CD4-positive, alpha-beta T cell treated with Interleukin-10 for 1 hour (primary cell): Measurements from ENCODE around the gene C12orf76.
"Not testable (repeated sequence)": the region's sequence is repeated elsewhere in the genome, so short reads cannot be mapped to it uniquely, and the experiment has no call there.

Source experiments
- DNase-seq: peaks from one replicate; pipeline ENCODE4 v3.0.0-alpha.2; 2020

The C12orf76 gene

DNA sequence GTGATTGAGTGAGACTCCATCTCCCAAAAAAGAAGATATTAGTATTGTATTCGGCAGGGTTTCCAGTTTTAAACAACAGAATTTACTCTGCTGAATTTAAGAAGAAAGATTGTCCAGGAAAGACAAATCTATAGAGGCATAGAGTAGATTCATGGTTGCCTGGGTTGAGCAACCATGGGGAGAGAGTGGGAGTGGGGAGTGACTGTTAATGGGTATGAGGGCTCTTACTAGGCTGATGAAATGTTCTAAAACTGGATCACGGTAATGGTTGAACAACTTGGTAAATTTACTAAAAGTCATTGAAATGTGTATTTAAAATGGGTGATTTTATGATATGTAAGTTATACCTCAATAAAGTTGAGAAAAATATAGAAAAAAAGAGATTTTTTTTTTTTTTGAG is 13.9 kb upstream of the C12orf76 start:
- no peak for DNase-seq

DNA sequence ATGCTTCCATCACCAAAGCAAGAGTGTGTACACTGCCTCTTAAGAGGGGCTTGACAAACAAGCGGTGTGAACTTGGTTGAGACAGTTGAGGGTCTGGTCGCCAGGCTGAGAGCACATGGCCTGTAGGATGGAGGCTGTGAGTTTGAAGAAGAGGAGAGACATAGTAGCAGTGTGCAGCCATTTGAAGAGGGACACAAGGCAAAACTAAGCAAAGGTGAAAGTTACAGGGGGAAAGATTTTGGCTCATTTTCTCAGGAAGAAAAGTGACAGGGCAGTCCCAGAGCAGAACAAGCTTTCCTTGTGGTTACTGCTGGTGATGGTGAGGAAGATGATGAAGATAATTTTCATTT is 11.3 kb upstream of the C12orf76 start:
- no peak for DNase-seq

DNA sequence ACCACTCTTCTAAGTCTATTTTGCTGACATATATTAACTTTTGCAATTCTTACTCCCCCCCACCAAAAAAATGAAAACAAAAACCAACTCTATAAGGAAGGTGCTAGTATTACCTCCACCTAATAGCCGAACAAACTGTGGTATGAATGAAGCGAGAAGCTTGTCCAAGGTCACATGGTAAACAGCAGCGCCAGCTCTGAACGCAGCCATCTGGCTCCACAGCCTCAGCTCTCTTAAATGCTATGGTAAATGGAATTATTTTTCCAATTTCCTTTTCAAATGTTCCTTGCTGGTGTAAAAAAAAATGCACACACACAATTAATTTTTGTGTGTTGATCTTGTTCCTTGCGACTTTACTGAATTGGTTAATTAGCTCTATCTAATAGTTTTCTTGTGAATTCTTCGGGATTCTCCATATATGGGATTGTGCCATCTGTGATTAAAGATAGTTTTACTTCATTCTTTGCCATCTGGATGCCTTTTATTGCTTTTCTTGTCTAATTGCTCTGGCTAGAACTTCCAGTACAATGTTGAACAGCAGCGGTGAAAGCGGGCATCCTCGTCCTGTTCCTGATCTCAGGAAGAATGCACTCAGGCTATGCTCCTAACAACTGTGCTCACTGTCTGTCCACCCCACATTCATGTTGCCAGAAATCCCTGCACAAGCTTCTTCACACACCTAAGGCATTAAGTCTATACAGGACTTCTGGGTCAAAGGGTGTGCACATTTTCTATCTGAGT is 10.7 kb upstream of the C12orf76 start:
- no peak for DNase-seq

DNA sequence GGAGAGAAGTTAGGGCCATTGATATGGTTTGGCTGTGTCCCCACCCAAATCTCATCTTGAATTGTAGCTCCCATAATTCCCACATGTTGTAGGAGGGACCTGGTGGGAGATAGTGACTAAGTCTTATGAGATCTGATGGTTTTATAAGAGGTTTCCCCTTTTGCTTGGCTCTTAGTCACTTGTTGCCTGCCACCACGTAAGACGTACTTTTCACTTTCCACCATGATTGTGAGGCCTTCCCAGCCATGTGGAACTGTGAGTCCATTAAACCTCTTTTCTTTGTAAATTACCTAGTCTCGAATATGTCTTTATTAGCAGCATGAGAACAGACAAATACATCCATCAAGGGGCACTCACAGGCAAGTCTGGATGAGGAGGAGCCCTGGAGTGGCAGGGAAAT is 8.3 kb upstream of the C12orf76 start:
- not testable (repeated sequence) for DNase-seq

- not testable (repeated sequence) for DNase-seq
These were observed 7.3 kb upstream of the C12orf76 start for GRCh38 chr12:110055375-110056352.

DNA sequence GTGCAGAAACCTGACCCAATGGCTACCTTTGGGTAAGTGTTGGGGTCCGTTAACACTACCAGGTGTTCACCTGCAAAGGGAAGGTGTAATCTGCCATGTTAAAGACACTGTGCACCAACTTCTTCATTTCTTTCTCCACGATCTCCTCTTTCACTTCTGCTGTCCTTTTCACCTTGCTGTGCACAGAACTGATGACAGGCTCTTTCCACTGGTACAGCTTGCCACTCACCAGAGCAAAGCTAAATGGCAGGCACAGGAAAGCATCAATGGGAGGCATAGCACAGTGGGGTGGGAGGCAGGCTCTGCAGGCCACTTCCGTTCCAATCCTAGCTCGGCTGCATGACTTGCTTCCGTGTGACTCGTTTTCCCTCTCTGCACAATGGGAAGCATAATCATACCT is 2.6 kb upstream of the C12orf76 start:
- DNase-seq, result no peak

DNA sequence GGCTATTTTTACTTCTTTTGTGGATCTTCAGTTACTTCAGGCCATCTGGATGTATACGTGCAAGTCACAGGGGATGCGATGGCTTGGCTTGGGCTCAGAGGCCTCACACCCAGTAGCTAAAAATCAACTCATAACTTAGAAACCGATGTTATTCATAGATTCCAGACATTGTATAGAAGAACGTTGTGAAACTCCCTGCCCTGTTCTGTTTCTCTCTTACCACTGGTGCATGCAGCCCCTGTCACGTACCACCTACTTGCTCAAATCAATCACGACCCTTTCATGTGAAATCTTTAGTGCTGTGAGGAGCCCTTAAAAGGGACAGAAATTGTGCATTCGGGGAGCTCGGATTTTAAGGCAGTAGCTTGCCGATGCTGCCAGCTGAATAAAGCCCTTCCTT is 1.3 kb upstream of the C12orf76 start:
- DNase-seq, result not testable (repeated sequence)

DNA sequence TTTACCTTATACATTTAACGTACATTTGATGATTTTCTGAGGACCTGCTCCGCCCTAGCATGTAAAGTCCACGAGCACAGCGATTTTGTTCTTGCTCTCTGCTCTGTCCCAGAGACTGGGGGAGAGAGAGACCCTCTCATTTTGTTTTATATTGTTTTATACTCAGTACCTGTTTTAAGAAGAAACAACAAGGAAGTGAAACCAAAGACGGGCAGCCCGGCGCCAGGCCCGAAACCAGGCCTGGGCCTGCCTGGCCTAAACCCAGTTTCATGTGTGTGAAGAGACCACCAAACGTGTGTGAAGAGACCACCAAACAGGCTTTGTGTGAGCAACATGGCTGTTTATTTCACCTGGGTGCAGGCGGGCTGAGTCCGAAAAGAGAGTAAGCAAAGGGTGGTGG is 712 bp upstream of the C12orf76 start:
- not testable (repeated sequence) for DNase-seq

GRCh38 chr12:110047297-110047940 is 903 bp downstream of the C12orf76 start:
- DNase-seq, result no peak

GRCh38 chr12:110046451-110047187 is 1.7 kb downstream of the C12orf76 start:
- DNase-seq, result no peak

- DNase-seq, result no peak
These were observed 6.1 kb downstream of the C12orf76 start for GRCh38 chr12:110042264-110042663.

- peak; percentile 50 for DNase-seq
These were observed 9.1 kb downstream of the C12orf76 start for GRCh38 chr12:110039085-110039807.

- no peak for DNase-seq
These were observed 9.6 kb downstream of the C12orf76 start for GRCh38 chr12:110038741-110039084.

DNA sequence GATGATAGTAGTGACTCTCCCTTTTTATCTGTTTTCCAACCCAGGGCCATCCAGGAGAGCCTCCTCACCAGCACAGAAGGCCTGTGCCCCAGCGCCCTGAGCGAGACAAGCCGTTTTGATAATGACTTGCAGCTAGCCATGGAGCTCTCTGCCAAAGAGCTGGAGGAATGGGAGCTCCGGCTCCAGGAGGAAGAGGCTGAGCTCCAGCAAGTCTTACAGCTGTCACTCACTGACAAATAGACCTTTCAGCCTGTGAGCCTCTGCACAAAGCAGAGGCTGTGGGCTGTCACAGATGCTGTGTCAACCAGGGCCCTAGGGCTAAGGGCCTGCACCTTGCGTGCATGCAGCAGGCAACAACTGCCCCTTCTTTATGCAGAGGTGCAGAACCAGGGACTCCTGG is 11.0 kb downstream of the C12orf76 start:
- DNase-seq, result no peak

DNA sequence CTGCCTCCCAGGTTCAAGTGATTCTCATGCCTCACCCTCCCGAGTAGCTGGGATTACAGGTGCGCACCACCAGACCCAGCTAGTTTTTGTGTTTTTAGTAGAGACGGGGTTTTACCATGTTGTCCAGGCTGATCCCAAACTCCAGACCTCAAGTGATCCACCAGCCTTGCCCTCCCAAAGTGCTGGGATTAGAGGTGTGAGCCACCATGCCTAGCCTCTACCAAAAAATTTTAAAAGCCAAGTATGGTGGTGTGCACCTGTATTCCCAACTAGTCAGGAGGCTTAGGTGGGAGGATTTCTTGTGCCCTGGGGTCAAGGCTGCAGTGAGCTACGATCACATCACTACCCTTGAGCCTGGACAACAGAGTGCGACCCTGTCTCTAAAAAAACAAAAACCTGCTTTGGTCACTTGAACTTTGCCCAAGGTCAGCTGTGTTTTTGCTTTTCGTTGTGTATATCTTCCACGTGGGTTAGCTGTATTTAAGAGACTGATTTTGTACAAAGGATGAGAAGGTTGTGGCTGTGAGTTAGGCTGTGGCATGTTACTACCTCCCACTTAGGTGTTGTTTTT is 12.7 kb downstream of the C12orf76 start:
- no peak for DNase-seq

- no peak for DNase-seq
These were observed 14.4 kb downstream of the C12orf76 start for GRCh38 chr12:110033888-110034287.

DNA sequence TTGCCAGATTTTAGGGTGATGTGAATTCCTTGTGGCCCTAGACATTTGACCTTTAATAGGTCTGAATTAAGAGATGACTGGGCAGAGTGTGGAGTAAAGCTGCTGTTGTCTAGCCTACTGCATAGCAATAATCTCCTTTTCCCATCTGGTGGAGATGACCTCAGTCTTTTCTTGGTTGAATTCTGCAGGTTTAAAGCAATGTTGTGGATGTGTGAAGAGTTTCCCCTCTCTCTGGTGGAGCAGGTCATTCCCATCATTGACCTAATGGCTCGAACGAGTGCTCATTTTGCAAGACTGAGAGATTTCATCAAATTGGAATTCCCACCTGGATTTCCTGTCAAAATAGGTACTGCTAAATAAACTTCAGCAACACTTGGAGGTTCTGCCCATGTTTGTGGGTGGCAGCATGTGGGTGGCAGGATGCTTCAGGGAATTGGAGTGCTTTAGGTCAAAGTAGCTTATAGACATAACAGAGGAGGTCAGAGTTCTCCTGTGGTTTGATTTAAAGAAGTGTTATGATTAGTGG is 19.0 kb downstream of the C12orf76 start:
- no peak for DNase-seq

DNA sequence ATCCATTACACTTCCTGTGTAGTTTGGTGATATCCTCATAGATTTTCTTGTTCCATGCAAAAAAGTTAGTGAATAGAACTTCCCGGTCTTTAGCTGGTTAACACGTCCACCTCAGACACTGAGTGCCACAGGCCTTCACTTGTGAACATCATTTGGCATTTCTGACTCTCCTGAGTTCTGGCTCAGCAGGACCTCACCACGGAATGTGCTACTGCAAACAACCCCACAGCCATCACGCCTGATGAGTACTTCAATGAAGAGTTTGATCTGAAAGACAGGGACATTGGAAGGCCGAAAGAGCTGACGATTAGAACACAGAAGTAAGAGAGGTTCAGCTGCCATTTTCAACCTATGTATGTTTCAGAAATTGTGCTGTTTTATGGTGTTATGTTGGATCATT is 20.0 kb downstream of the C12orf76 start:
- no peak for DNase-seq

- no peak for DNase-seq
These were observed 24.3 kb downstream of the C12orf76 start for GRCh38 chr12:110024051-110024450.

DNA sequence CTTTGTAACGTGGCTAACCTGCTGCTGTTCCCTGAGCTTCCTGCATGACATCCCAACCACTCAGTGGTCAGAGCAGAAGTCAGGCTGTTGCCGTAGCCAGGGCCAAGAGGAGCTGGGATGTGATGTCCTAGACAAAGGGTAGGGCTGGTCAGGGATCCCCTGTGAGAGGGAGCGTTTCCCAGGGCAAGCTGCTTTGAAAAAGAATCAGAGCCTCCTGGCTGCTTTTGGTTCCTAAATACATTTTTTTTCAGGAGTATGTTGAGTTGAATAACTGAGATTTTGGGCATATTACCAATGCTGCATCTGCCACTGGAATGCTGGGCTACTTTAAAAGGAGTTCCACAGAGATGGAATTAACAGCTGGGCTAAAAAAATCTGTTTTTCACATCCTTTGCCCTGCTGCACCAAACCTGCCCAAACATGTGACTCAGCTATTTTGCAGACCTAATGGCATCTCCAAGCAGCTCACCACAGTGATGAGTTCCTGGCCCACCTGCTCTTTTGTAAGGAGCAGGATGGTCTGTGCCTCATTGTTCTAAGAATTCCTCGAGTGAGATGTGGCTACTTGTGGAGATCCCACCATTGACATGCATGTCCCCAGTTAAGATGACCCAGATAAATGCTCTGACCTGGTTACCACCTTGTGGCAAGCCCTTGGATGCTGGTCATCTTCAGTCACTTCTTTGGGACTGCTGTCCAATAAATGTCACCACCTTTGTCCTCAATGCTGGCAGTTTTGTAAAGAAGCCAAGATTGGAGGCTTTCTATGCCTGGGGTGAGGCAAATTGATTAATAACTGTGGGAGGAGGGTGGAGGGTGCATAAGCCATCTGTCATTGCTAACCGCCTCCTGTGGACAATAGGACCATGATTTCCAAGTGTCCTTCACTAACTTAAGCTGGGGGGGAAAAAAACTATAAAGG is 25.0 kb downstream of the C12orf76 start:
- no peak for DNase-seq

- no peak for DNase-seq
These were observed 27.4 kb downstream of the C12orf76 start for GRCh38 chr12:110020956-110021355.
